GM21528 (cell line): ENCODE measurements around the gene ETFB.

ENCODE experiments used
- ATAC-seq: cut with Tn5 transposase; IDR thresholded peaks from one replicate; pipeline ENCODE4 v1.9.1; 2021; ENCODE audit warnings: mild to moderate bottlenecking, moderate library complexity; ENCODE audit not compliant: unreplicated experiment, low FRiP score

The ETFB gene

GRCh38 chr19:51301266-51301665 lies 64.9 kb downstream of the ETFB start:
- ATAC-seq, result no peak

- ATAC-seq, result no peak
These were observed 68.8 kb downstream of the ETFB start for GRCh38 chr19:51297406-51297805.

GRCh38 chr19:51296336-51297093 lies 69.7 kb downstream of the ETFB start:
- no peak for ATAC-seq

GRCh38 chr19:51295382-51296126 lies 70.6 kb downstream of the ETFB start:
- ATAC-seq, result no peak
